ENCODE measurements around the gene CCT8. TPM values are rescaled to one million over a fixed set of nuclear protein-coding genes. Genes with fewer than 3 reads are reported as not detected.

The CCT8 gene
- total and polyA plus RNA-seq, 2 experiments from 2014 or later = 304 to 329 TPM

- TF ChIP-seq STAT1 (IDR thresholded peaks at IDR 0.05; ENCODE audit: unreplicated experiment) (no peak), EZH2phosphoT487 (IDR thresholded peaks at IDR 0.05; ENCODE audit: unreplicated experiment) (no peak), ETS1 (IDR thresholded peaks at IDR 0.05) (no peak)
Measured at GRCh38 chr21:29082046-29082815, 8.8 kb upstream of the CCT8 start (continued).

GRCh38 chr21:29080454-29080941, 7.0 kb upstream of the CCT8 start:
- no peaks in the 10 kb centered on the region for H3K27me3 ChIP-seq (ENCODE audit: insufficient read depth)
- Mint-ChIP-seq H3K27ac (no peak overlapping the region), H3K4me3 (no peak overlapping the region), H3K36me3 (ENCODE audit: low read depth) (no peaks in the 10 kb centered on the region; the same call in 2 of the 3 replicates), H3K4me1 (peaks cover 2% of the 10 kb centered on the region; the same call in 2 of the 3 replicates), H3K27me3 (ENCODE audit: insufficient read depth, low read depth, poor library complexity) (peaks cover 7% of the 10 kb centered on the region), H3K9me3 (no peaks in the 10 kb centered on the region)
- no peak overlapping the region for H3K4me3 ChIP-seq
- no peak for DNase-seq (ENCODE audit: low spot score)
- no peaks in the 10 kb centered on the region for H4K20me1 ChIP-seq (replicated peaks; ENCODE audit: insufficient read depth)
- no peaks in the 10 kb centered on the region for H3K36me3 ChIP-seq (ENCODE audit: insufficient read depth)
- H3K4me1 ChIP-seq (ENCODE audit: insufficient read depth) = peaks cover 5% of the 10 kb centered on the region; the same call in 1 of the 2 replicates
- TF ChIP-seq ETS1 (IDR thresholded peaks at IDR 0.05) = no peak
- ATAC-seq = no peak
- no peaks in the 10 kb centered on the region for H3K79me2 ChIP-seq (replicated peaks; ENCODE audit: insufficient read depth)
- no peak overlapping the region for H3K27ac ChIP-seq (ENCODE audit: low read depth)
- H2AFZ ChIP-seq = no peak overlapping the region
- no peak overlapping the region for H3K4me2 ChIP-seq
- H3F3A ChIP-seq (replicated peaks; ENCODE audit: low read depth) = no peaks in the 10 kb centered on the region; the same call in 1 of the 2 replicates
- 0 out of 2 replicates have a peak, but pooled peaks cover 13% of the 10 kb centered on the region for H3K9me2 ChIP-seq (ENCODE audit: insufficient read depth)

- Histone ChIP-seq H3F3A (replicated peaks; ENCODE audit: low read depth) (no peaks in the 10 kb centered on the region; the same call in 1 of the 2 replicates), H3K27me3 (ENCODE audit: insufficient read depth) (no peaks in the 10 kb centered on the region), H3K9me2 (ENCODE audit: insufficient read depth) (0 out of 2 replicates have a peak, but pooled peaks cover 13% of the 10 kb centered on the region), H3K27ac (ENCODE audit: low read depth) (no peak overlapping the region), H2AFZ (no peak overlapping the region), H3K4me3 (no peak overlapping the region), H4K20me1 (replicated peaks; ENCODE audit: insufficient read depth) (no peaks in the 10 kb centered on the region), H3K36me3 (ENCODE audit: insufficient read depth) (no peaks in the 10 kb centered on the region), H3K4me2 (no peak overlapping the region), H3K79me2 (replicated peaks; ENCODE audit: insufficient read depth) (no peaks in the 10 kb centered on the region; the same call in 1 of the 2 replicates), H3K4me1 (ENCODE audit: insufficient read depth) (peaks cover 5% of the 10 kb centered on the region; the same call in 1 of the 2 replicates)
- no peak for DNase-seq (ENCODE audit: low spot score)
- no peak overlapping the region for H3K4me3 Mint-ChIP-seq
- no peaks in the 10 kb centered on the region; the same call in 2 of the 3 replicates for H3K36me3 Mint-ChIP-seq (ENCODE audit: low read depth)
- no peak overlapping the region for H3K27ac Mint-ChIP-seq
- H3K9me3 Mint-ChIP-seq = no peaks in the 10 kb centered on the region
- H3K27me3 Mint-ChIP-seq (ENCODE audit: insufficient read depth, low read depth, poor library complexity) = peaks cover 7% of the 10 kb centered on the region
- H3K4me1 Mint-ChIP-seq = peaks cover 3% of the 10 kb centered on the region; the same call in 1 of the 3 replicates
- no peak for ATAC-seq
- TF ChIP-seq CTCF (conservative IDR thresholded peaks at IDR 0.05; ENCODE audit: low read depth in 2 of 2) = no peak
- TF ChIP-seq JUNB (IDR thresholded peaks at IDR 0.05; ENCODE audit: unreplicated experiment) = no peak
- no peak for TF ChIP-seq CREB1 (CRISPR knock-in tag; IDR thresholded peaks at IDR 0.05; ENCODE audit: low read depth)
- no peak for TF ChIP-seq ZNF114 (CRISPR knock-in tag; IDR thresholded peaks at IDR 0.05)
- TF ChIP-seq STAT1 (IDR thresholded peaks at IDR 0.05; ENCODE audit: unreplicated experiment) = no peak
- TF ChIP-seq POLR2AphosphoS5 (IDR thresholded peaks at IDR 0.05; ENCODE audit: low read depth) = no peak
- TF ChIP-seq REST (IDR thresholded peaks at IDR 0.05; ENCODE audit: unreplicated experiment) = no peak
- no peak for TF ChIP-seq ZNF331 (CRISPR knock-in tag; IDR thresholded peaks at IDR 0.05; ENCODE audit: low read depth)
- TF ChIP-seq NANOG (IDR thresholded peaks at IDR 0.05; ENCODE audit: borderline replicate concordance) = no peak
- TF ChIP-seq EZH2phosphoT487 (IDR thresholded peaks at IDR 0.05; ENCODE audit: unreplicated experiment) = no peak
Measured at GRCh38 chr21:29078869-29079767, 5.7 kb upstream of the CCT8 start.
